ENCODE data around the gene NODAL. TPM values are rescaled to one million over a fixed set of nuclear protein-coding genes. Genes with fewer than 3 reads are reported as not detected.
"Not testable (repeated sequence)": the region's sequence is repeated elsewhere in the genome, so short reads cannot be mapped to it uniquely, and the experiment has no call there.

The NODAL gene
- total and polyA plus RNA-seq, 2 of the 4 experiments (the other 2 are of a cell fraction) = not detected

DNA sequence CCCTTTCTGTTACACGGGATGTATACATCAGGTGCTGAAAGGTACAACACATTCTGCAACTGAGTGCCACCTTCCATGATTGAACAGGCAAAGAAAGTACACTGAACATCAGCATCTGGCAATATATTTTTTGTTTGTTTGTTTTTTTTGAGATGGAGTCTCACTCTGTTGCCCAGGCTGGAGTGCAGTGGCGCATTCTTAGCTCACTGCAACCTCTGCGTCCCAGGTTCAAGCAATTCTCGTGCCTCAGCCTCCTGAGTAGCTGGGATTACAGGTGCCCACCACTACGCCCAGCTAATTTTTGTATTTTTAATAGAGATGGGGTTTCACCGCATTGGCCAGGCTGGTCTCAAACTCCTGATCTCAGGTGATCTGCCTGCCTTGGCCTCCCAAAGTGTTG is 42.4 kb upstream of the NODAL start:
- H3K4me1 ChIP-seq (ENCODE audit: control insufficient read depth, insufficient read depth, low read length); H3K4ac ChIP-seq (ENCODE audit: low read depth, low read length); BruUV-seq (replicated peaks); H2AK5ac ChIP-seq (ENCODE audit: low read depth, low read length); H3K14ac ChIP-seq (replicated peaks; ENCODE audit: low read depth, low read length); dilution Hi-C loops (cut with HindIII; ENCODE audit: low sequenced_read_pairs, unreplicated experiment); H2AFZ ChIP-seq (replicated peaks; ENCODE audit: low read length, poor library complexity); H3K9me3 ChIP-seq (ENCODE audit: control insufficient read depth, insufficient read depth, low read length); H4K8ac ChIP-seq (ENCODE audit: low read depth in 2 of 2, low read length in 2 of 2); ATAC-seq (ENCODE audit: low read depth); H2BK15ac ChIP-seq (ENCODE audit: low read depth, low read length); intact Hi-C loops (cut with micrococcal nuclease); H3K9me1 ChIP-seq (ENCODE audit: insufficient read depth, low read length); H4K20me1 ChIP-seq (ENCODE audit: insufficient read depth, low read length); H3K23ac ChIP-seq (ENCODE audit: low read depth, low read length); H3K56ac ChIP-seq (ENCODE audit: extremely low read depth, insufficient read depth, low read length); H2BK5ac ChIP-seq (ENCODE audit: low read depth, low read length, poor library complexity, severe bottlenecking); H3K9ac ChIP-seq (ENCODE audit: low read depth, low read length); H3K27ac ChIP-seq (ENCODE audit: insufficient read depth, low read length); H4K5ac ChIP-seq (ENCODE audit: low read depth, low read length); H3K4me3 ChIP-seq (ENCODE audit: insufficient read depth, low read depth, low read length); H2BK120ac ChIP-seq (ENCODE audit: low read depth, low read length); H3K4me2 ChIP-seq (ENCODE audit: low read depth, low read length); H4K91ac ChIP-seq (ENCODE audit: insufficient read depth, low read depth, low read length); POLR2A ChIA-PET (ENCODE audit: unreplicated experiment); H3K36me3 ChIP-seq (ENCODE audit: control insufficient read depth, insufficient read depth, low read length); H3K18ac ChIP-seq (ENCODE audit: low read depth, low read length); H3K79me1 ChIP-seq (ENCODE audit: low read depth in 1 of 2, low read length in 2 of 2); in situ Hi-C loops (cut with MboI; ENCODE audit: low sequenced_read_pairs); DNase-seq; CTCF ChIA-PET; H2AK9ac ChIP-seq (replicated peaks; ENCODE audit: low read depth, low read length, poor library complexity); H2BK20ac ChIP-seq (ENCODE audit: low read depth, low read length): not testable (repeated sequence)
- H3K27me3 ChIP-seq (ENCODE audit: control insufficient read depth, insufficient read depth, low read length) = peaks cover 50% of the 10 kb centered on the region
- 50% methylated on average over 1 of the region's 6 CpGs; no CpG with 5 or more reads in 1 of the 2 experiments for WGBS, 2 experiments (ENCODE audit: extremely low coverage in 2 of 2, insufficient read length in 1 of 2)

All from IMR-90 (cell line).